Measurements from ENCODE around the gene ABCA2. TPM values are rescaled to one million over a fixed set of nuclear protein-coding genes. Genes with fewer than 3 reads are reported as not detected.

Gene ABCA2
- total and polyA plus RNA-seq, 2 experiments from 2014 or later = 7.0 to 16.0 TPM

Other genes starting within 250 kb of the ABCA2 start
Only the 30 nearest of the 38 such genes appear.
- 0.12 and 0.49 TPM in 2 replicates for gene AJM1, start 185.8 kb downstream of the ABCA2 start, total RNA-seq (2014; rRNA removed; shearing (Covaris generic))
- gene AJM1, start 185.8 kb downstream of the ABCA2 start, polyA plus RNA-seq (2016; fragmentation: Nextera tagmentation; extraction: Ambion mirVana) = 0.28 and 0.36 TPM in 2 replicates
- 67.1 and 86.2 TPM in 2 replicates for gene PHPT1, start 178.8 kb downstream of the ABCA2 start, total RNA-seq (2014; rRNA removed; shearing (Covaris generic))
- gene PHPT1, start 178.8 kb downstream of the ABCA2 start, polyA plus RNA-seq (2016; fragmentation: Nextera tagmentation; extraction: Ambion mirVana) = 437 and 509 TPM in 2 replicates
- 4.1 and 6.8 TPM in 2 replicates for gene MAMDC4, start 175.9 kb downstream of the ABCA2 start, total RNA-seq (2014; rRNA removed; shearing (Covaris generic))
- 1.7 and 2.7 TPM in 2 replicates for gene MAMDC4, start 175.9 kb downstream of the ABCA2 start, polyA plus RNA-seq (2016; fragmentation: Nextera tagmentation; extraction: Ambion mirVana)
- gene EDF1, start 161.9 kb downstream of the ABCA2 start, total RNA-seq (2014; rRNA removed; shearing (Covaris generic)) = 273 and 326 TPM in 2 replicates
- gene EDF1, start 161.9 kb downstream of the ABCA2 start, polyA plus RNA-seq (2016; fragmentation: Nextera tagmentation; extraction: Ambion mirVana) = 793 and 860 TPM in 2 replicates
- 31.5 and 39.9 TPM in 2 replicates for gene TRAF2, start 141.7 kb downstream of the ABCA2 start, total RNA-seq (2014; rRNA removed; shearing (Covaris generic))
- gene TRAF2, start 141.7 kb downstream of the ABCA2 start, polyA plus RNA-seq (2016; fragmentation: Nextera tagmentation; extraction: Ambion mirVana) = 24.8 and 25.4 TPM in 2 replicates
- 102 and 111 TPM in 2 replicates for gene FBXW5, start 83.5 kb downstream of the ABCA2 start, total RNA-seq (2014; rRNA removed; shearing (Covaris generic))
- gene FBXW5, start 83.5 kb downstream of the ABCA2 start, polyA plus RNA-seq (2016; fragmentation: Nextera tagmentation; extraction: Ambion mirVana) = 27.0 and 27.9 TPM in 2 replicates
- not detected in 2 replicates for gene C8G, start 83.0 kb downstream of the ABCA2 start, total RNA-seq (2014; rRNA removed; shearing (Covaris generic))
- not detected in 2 replicates for gene C8G, start 83.0 kb downstream of the ABCA2 start, polyA plus RNA-seq (2016; fragmentation: Nextera tagmentation; extraction: Ambion mirVana)
- gene LCN12, start 76.0 kb downstream of the ABCA2 start, total RNA-seq (2014; rRNA removed; shearing (Covaris generic)) = 0.69 and 2.6 TPM in 2 replicates
- gene LCN12, start 76.0 kb downstream of the ABCA2 start, polyA plus RNA-seq (2016; fragmentation: Nextera tagmentation; extraction: Ambion mirVana) = 0.39 and 0.68 TPM in 2 replicates
- 1.9 TPM in 1 of 2 replicates, not detected in the other for gene PTGDS, start 50.7 kb downstream of the ABCA2 start, total RNA-seq (2014; rRNA removed; shearing (Covaris generic))
- gene PTGDS, start 50.7 kb downstream of the ABCA2 start, polyA plus RNA-seq (2016; fragmentation: Nextera tagmentation; extraction: Ambion mirVana) = 3.1 and 5.9 TPM in 2 replicates
- not detected in 2 replicates for gene LCNL1, start 45.2 kb downstream of the ABCA2 start, total RNA-seq (2014; rRNA removed; shearing (Covaris generic))
- 0.11 and 0.14 TPM in 2 replicates for gene LCNL1, start 45.2 kb downstream of the ABCA2 start, polyA plus RNA-seq (2016; fragmentation: Nextera tagmentation; extraction: Ambion mirVana)
- 33.9 and 71.5 TPM in 2 replicates for gene PAXX, start 35.8 kb downstream of the ABCA2 start, total RNA-seq (2014; rRNA removed; shearing (Covaris generic))
- 86.0 and 88.3 TPM in 2 replicates for gene PAXX, start 35.8 kb downstream of the ABCA2 start, polyA plus RNA-seq (2016; fragmentation: Nextera tagmentation; extraction: Ambion mirVana)
- gene CLIC3, start 31.7 kb downstream of the ABCA2 start, total RNA-seq (2014; rRNA removed; shearing (Covaris generic)) = 0.56 TPM in 1 of 2 replicates, not detected in the other
- 0.53 and 0.57 TPM in 2 replicates for gene CLIC3, start 31.7 kb downstream of the ABCA2 start, polyA plus RNA-seq (2016; fragmentation: Nextera tagmentation; extraction: Ambion mirVana)
- gene FUT7, start 3.9 kb upstream of the ABCA2 start, total RNA-seq (2014; rRNA removed; shearing (Covaris generic)) = not detected in 2 replicates
- not detected in 2 replicates for gene FUT7, start 3.9 kb upstream of the ABCA2 start, polyA plus RNA-seq (2016; fragmentation: Nextera tagmentation; extraction: Ambion mirVana)
- gene NPDC1, start 17.9 kb upstream of the ABCA2 start, total RNA-seq (2014; rRNA removed; shearing (Covaris generic)) = 26.2 and 34.3 TPM in 2 replicates
- 35.5 and 36.7 TPM in 2 replicates for gene NPDC1, start 17.9 kb upstream of the ABCA2 start, polyA plus RNA-seq (2016; fragmentation: Nextera tagmentation; extraction: Ambion mirVana)
- 1.1 and 1.9 TPM in 2 replicates for gene ENTPD2, start 25.8 kb upstream of the ABCA2 start, total RNA-seq (2014; rRNA removed; shearing (Covaris generic))
- 1.8 and 2.9 TPM in 2 replicates for gene ENTPD2, start 25.8 kb upstream of the ABCA2 start, polyA plus RNA-seq (2016; fragmentation: Nextera tagmentation; extraction: Ambion mirVana)
- gene SAPCD2, start 42.3 kb upstream of the ABCA2 start, total RNA-seq (2014; rRNA removed; shearing (Covaris generic)) = 55.1 and 60.3 TPM in 2 replicates
- gene SAPCD2, start 42.3 kb upstream of the ABCA2 start, polyA plus RNA-seq (2016; fragmentation: Nextera tagmentation; extraction: Ambion mirVana) = 13.4 and 14.5 TPM in 2 replicates
- 5.5 and 8.1 TPM in 2 replicates for gene UAP1L1, start 49.3 kb upstream of the ABCA2 start, total RNA-seq (2014; rRNA removed; shearing (Covaris generic))
- gene UAP1L1, start 49.3 kb upstream of the ABCA2 start, polyA plus RNA-seq (2016; fragmentation: Nextera tagmentation; extraction: Ambion mirVana) = 2.5 and 3.4 TPM in 2 replicates
- gene MAN1B1, start 58.7 kb upstream of the ABCA2 start, total RNA-seq (2014; rRNA removed; shearing (Covaris generic)) = 35.7 and 39.9 TPM in 2 replicates
- 15.7 and 18.2 TPM in 2 replicates for gene MAN1B1, start 58.7 kb upstream of the ABCA2 start, polyA plus RNA-seq (2016; fragmentation: Nextera tagmentation; extraction: Ambion mirVana)
- gene DPP7, start 86.5 kb upstream of the ABCA2 start, total RNA-seq (2014; rRNA removed; shearing (Covaris generic)) = 9.7 and 19.7 TPM in 2 replicates
- gene DPP7, start 86.5 kb upstream of the ABCA2 start, polyA plus RNA-seq (2016; fragmentation: Nextera tagmentation; extraction: Ambion mirVana) = 25.2 and 26.8 TPM in 2 replicates
- 2.1 and 5.5 TPM in 2 replicates for gene GRIN1, start 110.9 kb upstream of the ABCA2 start, total RNA-seq (2014; rRNA removed; shearing (Covaris generic))
- gene GRIN1, start 110.9 kb upstream of the ABCA2 start, polyA plus RNA-seq (2016; fragmentation: Nextera tagmentation; extraction: Ambion mirVana) = 2.5 and 2.7 TPM in 2 replicates
- gene LRRC26, start 141.8 kb upstream of the ABCA2 start, total RNA-seq (2014; rRNA removed; shearing (Covaris generic)) = 0.16 and 0.21 TPM in 2 replicates
- gene LRRC26, start 141.8 kb upstream of the ABCA2 start, polyA plus RNA-seq (2016; fragmentation: Nextera tagmentation; extraction: Ambion mirVana) = 3.0 and 4.3 TPM in 2 replicates
- not detected in 2 replicates for gene TMEM210, start 143.8 kb upstream of the ABCA2 start, total RNA-seq (2014; rRNA removed; shearing (Covaris generic))
- gene TMEM210, start 143.8 kb upstream of the ABCA2 start, polyA plus RNA-seq (2016; fragmentation: Nextera tagmentation; extraction: Ambion mirVana) = not detected in 2 replicates
- gene ANAPC2, start 160.3 kb upstream of the ABCA2 start, total RNA-seq (2014; rRNA removed; shearing (Covaris generic)) = 41.5 and 42.9 TPM in 2 replicates
- gene ANAPC2, start 160.3 kb upstream of the ABCA2 start, polyA plus RNA-seq (2016; fragmentation: Nextera tagmentation; extraction: Ambion mirVana) = 16.4 and 19.2 TPM in 2 replicates
- gene SSNA1, start 160.4 kb upstream of the ABCA2 start, total RNA-seq (2014; rRNA removed; shearing (Covaris generic)) = 91.5 and 132 TPM in 2 replicates
- 154 TPM in 2 replicates for gene SSNA1, start 160.4 kb upstream of the ABCA2 start, polyA plus RNA-seq (2016; fragmentation: Nextera tagmentation; extraction: Ambion mirVana)
- 29.2 and 29.3 TPM in 2 replicates for gene TPRN, start 172.5 kb upstream of the ABCA2 start, total RNA-seq (2014; rRNA removed; shearing (Covaris generic))
- gene TPRN, start 172.5 kb upstream of the ABCA2 start, polyA plus RNA-seq (2016; fragmentation: Nextera tagmentation; extraction: Ambion mirVana) = 6.4 and 9.1 TPM in 2 replicates
- 43.2 and 53.4 TPM in 2 replicates for gene TMEM203, start 177.4 kb upstream of the ABCA2 start, total RNA-seq (2014; rRNA removed; shearing (Covaris generic))
- 32.7 and 37.4 TPM in 2 replicates for gene TMEM203, start 177.4 kb upstream of the ABCA2 start, polyA plus RNA-seq (2016; fragmentation: Nextera tagmentation; extraction: Ambion mirVana)
- 25.4 and 38.1 TPM in 2 replicates for gene NDOR1, start 177.5 kb upstream of the ABCA2 start, total RNA-seq (2014; rRNA removed; shearing (Covaris generic))
- gene NDOR1, start 177.5 kb upstream of the ABCA2 start, polyA plus RNA-seq (2016; fragmentation: Nextera tagmentation; extraction: Ambion mirVana) = 19.4 and 19.7 TPM in 2 replicates
- 1.4 and 1.9 TPM in 2 replicates for gene RNF208, start 194.0 kb upstream of the ABCA2 start, total RNA-seq (2014; rRNA removed; shearing (Covaris generic))
- 5.6 and 7.4 TPM in 2 replicates for gene RNF208, start 194.0 kb upstream of the ABCA2 start, polyA plus RNA-seq (2016; fragmentation: Nextera tagmentation; extraction: Ambion mirVana)
- 1.4 and 2.0 TPM in 2 replicates for gene CYSRT1, start 196.9 kb upstream of the ABCA2 start, total RNA-seq (2014; rRNA removed; shearing (Covaris generic))
- 2.0 and 3.2 TPM in 2 replicates for gene CYSRT1, start 196.9 kb upstream of the ABCA2 start, polyA plus RNA-seq (2016; fragmentation: Nextera tagmentation; extraction: Ambion mirVana)
- gene RNF224, start 199.3 kb upstream of the ABCA2 start, total RNA-seq (2014; rRNA removed; shearing (Covaris generic)) = 0.63 TPM in 1 of 2 replicates, not detected in the other
- gene RNF224, start 199.3 kb upstream of the ABCA2 start, polyA plus RNA-seq (2016; fragmentation: Nextera tagmentation; extraction: Ambion mirVana) = not detected in 2 replicates